Rectal smooth muscle tissue (tissue), 1 donor: Measurements from ENCODE around the gene R3HDM2.

Experiments
- H3K27ac ChIP-seq: one replicate; pipeline ENCODE4 v1.7.0; 2013; ENCODE audit warnings: low read depth, low read length, inconsistent platforms
- H3K27me3 ChIP-seq: one replicate; pipeline ENCODE4 v1.7.0; 2013; ENCODE audit warnings: low read length; ENCODE audit not compliant: control insufficient read depth, insufficient read depth
- H3K36me3 ChIP-seq: one replicate; pipeline ENCODE4 v1.7.0; 2013; ENCODE audit warnings: low read length; ENCODE audit not compliant: control insufficient read depth, insufficient read depth
- H3K4me1 ChIP-seq: one replicate; pipeline ENCODE4 v1.7.0; 2013; ENCODE audit warnings: low read length; ENCODE audit not compliant: control insufficient read depth, insufficient read depth
- H3K4me3 ChIP-seq: one replicate; pipeline ENCODE4 v1.7.0; 2013; ENCODE audit warnings: low read length
- H3K9ac ChIP-seq: one replicate; pipeline ENCODE4 v1.7.0; 2013; ENCODE audit warnings: low read length

R3HDM2 gene

GRCh38 chr12:57232156-57232756 lies 198.6 kb downstream of the R3HDM2 start:
- Histone ChIP-seq H3K27ac (no peak overlapping the region), H3K36me3 (peaks cover 25% of the 10 kb centered on the region), H3K27me3 (peaks cover 5% of the 10 kb centered on the region), H3K4me1 (no peaks in the 10 kb centered on the region), H3K9ac (no peak overlapping the region), H3K4me3 (no peak overlapping the region)

GRCh38 chr12:57231276-57232021 lies 199.4 kb downstream of the R3HDM2 start:
- Histone ChIP-seq H3K4me1 (no peaks in the 10 kb centered on the region), H3K36me3 (peaks cover 25% of the 10 kb centered on the region), H3K4me3 (no peak overlapping the region), H3K27me3 (peaks cover 5% of the 10 kb centered on the region), H3K27ac (no peak overlapping the region), H3K9ac (no peak overlapping the region)

DNA sequence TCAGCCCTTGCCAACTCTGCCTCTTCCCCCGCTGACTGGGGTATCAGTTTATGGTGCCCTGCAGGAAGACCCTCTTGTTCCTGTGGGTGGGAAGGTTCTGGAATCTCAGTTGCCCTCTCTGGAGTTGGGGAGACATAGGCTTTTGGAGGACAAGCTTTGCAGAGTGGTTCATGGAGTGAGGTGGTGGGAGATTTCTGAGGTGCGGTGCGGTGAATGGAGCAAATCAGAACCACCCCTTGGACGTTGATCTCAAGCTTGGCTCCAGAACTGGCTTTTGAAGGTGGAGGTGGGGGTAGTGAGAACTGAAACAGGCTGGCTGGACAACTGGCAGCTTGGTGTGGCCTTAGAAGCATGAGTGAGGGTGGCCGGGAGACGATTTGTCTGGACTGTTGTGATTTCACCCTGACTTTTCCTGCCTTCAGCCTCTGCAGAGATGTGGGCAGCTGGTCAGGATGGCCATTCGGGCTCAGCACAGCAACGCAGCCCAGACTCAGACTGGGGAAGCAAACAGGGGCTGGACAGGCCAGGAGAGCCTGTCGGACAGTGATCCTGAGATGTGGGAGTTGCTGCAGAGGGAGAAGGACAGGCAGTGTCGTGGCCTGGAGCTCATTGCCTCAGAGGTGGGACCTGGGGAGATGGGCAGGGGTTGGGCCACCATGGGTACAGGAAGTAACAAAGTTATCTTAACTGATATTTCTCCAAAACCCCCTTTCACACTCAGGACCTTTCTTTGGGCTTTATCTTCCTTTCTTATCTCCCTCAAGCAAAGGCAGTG lies 200.3 kb downstream of the R3HDM2 start:
- H3K36me3 ChIP-seq, result peaks cover 25% of the 10 kb centered on the region
- H3K9ac ChIP-seq, result no peak overlapping the region
- H3K27ac ChIP-seq, result no peak overlapping the region
- H3K4me3 ChIP-seq, result peak overlapping the region; percentile 77
- H3K27me3 ChIP-seq, result peaks cover 11% of the 10 kb centered on the region
- H3K4me1 ChIP-seq, result no peaks in the 10 kb centered on the region

GRCh38 chr12:57229634-57230380 lies 201.0 kb downstream of the R3HDM2 start, which contains the start of gene SHMT2:
Gene SHMT2 (plus strand): TSS chr12:57229711. CDS start chr12:57229779, 68 bp downstream.
- H3K27ac ChIP-seq, result no peak within 1 kb of the TSS
- H3K9ac ChIP-seq, result no peak within 1 kb of the TSS
- no peaks in the 10 kb centered on the region for H3K4me1 ChIP-seq
- H3K27me3 ChIP-seq, result peaks cover 12% of the 10 kb centered on the region
- peak within 1 kb of the TSS; percentile 77 for H3K4me3 ChIP-seq
- H3K36me3 ChIP-seq, result peaks cover 25% of the 10 kb centered on the region

DNA sequence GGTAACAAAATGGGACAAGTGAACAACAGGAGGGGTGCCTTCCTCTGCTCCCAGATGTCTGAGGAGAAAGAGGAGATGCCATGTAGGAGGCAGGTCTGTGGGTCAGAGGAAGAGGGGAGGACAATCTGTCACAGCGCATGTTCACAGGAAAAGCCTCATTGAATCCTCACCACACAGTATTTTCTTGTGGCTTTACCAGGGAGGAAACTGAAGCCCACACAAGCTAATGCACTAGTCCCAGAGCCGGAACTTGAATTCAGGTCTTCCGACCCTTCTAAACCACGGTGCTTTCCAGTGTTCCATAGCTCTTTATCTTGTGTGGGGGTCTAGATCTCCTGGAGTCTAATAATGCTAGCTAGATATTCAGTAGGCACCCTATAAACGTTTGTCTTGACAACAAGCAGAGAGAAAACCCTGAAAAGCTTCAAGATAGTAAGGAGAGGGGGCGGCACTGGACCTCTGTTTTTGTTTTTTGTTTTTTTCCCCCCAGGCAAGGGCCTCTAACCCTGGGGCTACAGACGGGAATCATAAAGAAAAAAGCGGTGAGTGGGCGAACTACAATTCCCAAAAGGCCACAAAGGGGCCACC lies 201.7 kb downstream of the R3HDM2 start:
- Histone ChIP-seq H3K9ac (no peak overlapping the region), H3K27ac (no peak overlapping the region), H3K4me3 (peak overlapping the region; percentile 77), H3K27me3 (peaks cover 18% of the 10 kb centered on the region), H3K4me1 (no peaks in the 10 kb centered on the region), H3K36me3 (peaks cover 25% of the 10 kb centered on the region)

DNA sequence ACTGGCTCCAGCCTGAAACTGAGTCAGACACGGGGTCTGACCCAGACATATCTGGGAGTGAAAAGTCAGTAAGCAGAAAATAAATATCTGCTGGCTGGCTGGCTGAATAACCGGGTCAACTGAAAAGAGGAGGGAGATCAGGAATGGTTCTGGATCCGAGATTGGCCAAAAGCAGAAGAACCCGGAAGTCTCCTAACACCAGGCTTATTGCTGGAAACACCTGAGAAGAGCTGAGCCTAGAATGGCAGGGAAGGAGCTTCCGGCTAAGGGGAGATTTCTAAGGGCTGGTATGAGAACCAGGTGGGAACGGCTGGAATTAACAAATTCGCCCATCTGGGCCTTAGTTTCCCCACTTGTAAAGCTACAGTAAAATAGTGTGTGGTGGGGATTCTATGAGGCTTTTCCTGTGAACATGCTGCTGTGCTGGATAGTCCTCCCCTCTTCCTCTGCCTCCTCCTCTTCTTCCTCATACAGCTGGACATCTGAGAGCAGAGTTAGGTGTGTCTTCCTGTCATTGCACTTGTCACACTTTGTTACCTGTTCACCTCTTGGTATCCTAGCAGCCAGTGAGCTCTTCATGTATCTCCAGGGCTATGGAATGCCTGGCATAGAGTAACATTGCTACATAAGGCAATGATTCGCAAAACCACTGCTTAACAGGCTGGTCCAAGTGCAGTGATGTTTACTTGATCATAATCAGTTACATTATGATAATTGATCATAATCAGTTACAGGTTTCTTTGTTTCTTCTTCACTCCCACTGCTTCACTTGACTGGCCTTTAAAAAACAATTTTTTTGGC lies 203.3 kb downstream of the R3HDM2 start:
- Histone ChIP-seq H3K27ac (no peak overlapping the region), H3K27me3 (peaks cover 33% of the 10 kb centered on the region), H3K36me3 (peaks cover 12% of the 10 kb centered on the region), H3K4me3 (no peak overlapping the region), H3K9ac (no peak overlapping the region), H3K4me1 (no peaks in the 10 kb centered on the region)

- Histone ChIP-seq H3K36me3 (peaks cover 4% of the 10 kb centered on the region), H3K9ac (no peak overlapping the region), H3K27ac (no peak overlapping the region), H3K27me3 (peaks cover 40% of the 10 kb centered on the region), H3K4me3 (no peak overlapping the region), H3K4me1 (no peaks in the 10 kb centered on the region)
Observed at GRCh38 chr12:57226588-57227314, 204.1 kb downstream of the R3HDM2 start.

GRCh38 chr12:57225680-57226210 lies 205.1 kb downstream of the R3HDM2 start:
- Histone ChIP-seq H3K4me1 (no peaks in the 10 kb centered on the region), H3K9ac (no peak overlapping the region), H3K4me3 (no peak overlapping the region), H3K27me3 (peaks cover 50% of the 10 kb centered on the region), H3K27ac (no peak overlapping the region), H3K36me3 (no peaks in the 10 kb centered on the region)

GRCh38 chr12:57224973-57225679 lies 205.7 kb downstream of the R3HDM2 start:
- H3K27me3 ChIP-seq, result peaks cover 53% of the 10 kb centered on the region
- H3K4me1 ChIP-seq, result no peaks in the 10 kb centered on the region

DNA sequence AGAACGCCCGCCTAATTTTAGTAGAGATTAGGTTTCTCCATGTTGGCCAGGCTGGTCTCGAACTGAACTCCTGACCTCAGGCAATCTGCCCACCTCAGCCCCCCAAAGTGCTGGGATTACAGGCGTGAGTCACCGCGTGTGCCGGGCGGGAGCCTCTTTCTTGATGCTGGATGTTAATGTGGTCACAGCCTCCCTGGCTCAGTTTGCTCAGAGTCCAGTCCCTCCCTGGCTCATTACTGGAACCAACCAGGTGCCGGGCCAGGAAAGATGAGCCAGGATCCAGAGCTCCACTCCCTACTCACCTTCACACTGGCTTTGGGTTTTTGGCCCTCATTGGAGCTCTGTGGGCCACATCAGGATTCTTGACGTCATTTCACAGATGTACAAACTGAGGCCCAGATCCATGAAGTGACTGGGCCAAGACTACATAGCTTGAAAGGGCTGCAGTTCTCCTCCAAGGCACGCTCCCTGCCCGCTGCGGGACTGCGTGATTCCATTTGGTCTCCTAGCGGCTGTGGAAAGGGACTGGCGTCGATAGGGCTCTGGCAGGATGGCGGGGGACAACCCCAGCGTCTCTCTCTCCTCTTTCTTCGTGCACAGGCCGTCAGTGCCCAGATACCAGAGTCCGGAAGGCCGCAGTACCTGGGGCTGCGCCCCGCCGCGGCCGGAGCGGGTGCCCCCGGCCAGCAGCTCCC lies 206.4 kb downstream of the R3HDM2 start:
- peaks cover 59% of the 10 kb centered on the region for H3K27me3 ChIP-seq
- H3K4me1 ChIP-seq, result no peaks in the 10 kb centered on the region
- H3K4me3 ChIP-seq, result peak overlapping the region; percentile 15
- no peaks in the 10 kb centered on the region for H3K36me3 ChIP-seq
- H3K9ac ChIP-seq, result no peak overlapping the region
- H3K27ac ChIP-seq, result no peak overlapping the region

More at GRCh38 chr12:57224973-57225679, 205.7 kb downstream of the R3HDM2 start:
- Histone ChIP-seq H3K27ac (no peak overlapping the region), H3K9ac (no peak overlapping the region), H3K36me3 (no peaks in the 10 kb centered on the region), H3K4me3 (no peak overlapping the region)
